Posterior cingulate gyrus (tissue), 11 donors: ENCODE measurements around the gene MEP1B.

Source experiments
- DNase-seq, 10 donors: peaks; one replicate each; pipeline versions ENCODE4 v3.0.0 to v3.0.0-alpha.2; 2020 to 2021; ENCODE audit warnings: mixed read lengths in 3 of 10
- intact Hi-C: fragments of 100-400 bp; cut with DNase I; formaldehyde crosslinking; loops from one replicate; pipeline ENCODE4 v1.15.1; 2023

Gene MEP1B

GRCh38 chr18:32261003-32261402, 71.2 kb downstream of the MEP1B start:
- intact Hi-C loops = no loop called here
- no peak for DNase-seq

GRCh38 chr18:32262092-32262491, 72.3 kb downstream of the MEP1B start:
- DNase-seq = no peak
- intact Hi-C loops = no loop called here

GRCh38 chr18:32264401-32264800, 74.6 kb downstream of the MEP1B start:
- intact Hi-C loops = no loop called here
- DNase-seq = no peak

- no peak for DNase-seq
- intact Hi-C loops = no loop called here
Measured at GRCh38 chr18:32267463-32267862, 77.6 kb downstream of the MEP1B start.
